NCI-H2227 treated with DMSO at 0.1 percent for 48 hours (cell line): ENCODE results near the gene ANKRD45.
"Not testable (repeated sequence)": the region's sequence is repeated elsewhere in the genome, so short reads cannot be mapped to it uniquely, and the experiment has no call there.

Experiments used
- DNase-seq: peaks from one replicate; lab custom pipeline; 2025; lab: John Stamatoyannopoulos, UW

The ANKRD45 gene

GRCh38 chr1:173642450-173643139, 27.1 kb downstream of the ANKRD45 start:
- DNase-seq, result not testable (repeated sequence)

DNA sequence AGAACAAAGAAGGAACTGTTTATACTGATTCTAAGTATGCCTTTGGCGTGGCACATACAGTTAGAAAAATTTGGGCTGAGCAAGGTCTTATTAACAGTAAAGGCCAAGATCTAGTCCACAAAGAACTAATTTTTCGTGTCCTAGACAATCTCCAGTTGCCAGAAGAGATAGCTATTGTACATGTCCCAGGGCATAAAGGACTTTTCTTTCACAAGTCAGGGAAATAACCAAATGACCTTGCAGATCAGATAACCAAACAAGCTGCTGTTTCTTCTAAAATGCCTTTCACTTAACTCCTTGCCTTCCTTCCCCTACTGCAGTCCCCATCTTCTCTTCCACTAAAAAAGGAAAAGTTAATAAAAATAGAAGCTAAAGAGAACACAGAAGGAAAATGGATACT, 30.5 kb downstream of the ANKRD45 start:
- DNase-seq, result no peak

DNA sequence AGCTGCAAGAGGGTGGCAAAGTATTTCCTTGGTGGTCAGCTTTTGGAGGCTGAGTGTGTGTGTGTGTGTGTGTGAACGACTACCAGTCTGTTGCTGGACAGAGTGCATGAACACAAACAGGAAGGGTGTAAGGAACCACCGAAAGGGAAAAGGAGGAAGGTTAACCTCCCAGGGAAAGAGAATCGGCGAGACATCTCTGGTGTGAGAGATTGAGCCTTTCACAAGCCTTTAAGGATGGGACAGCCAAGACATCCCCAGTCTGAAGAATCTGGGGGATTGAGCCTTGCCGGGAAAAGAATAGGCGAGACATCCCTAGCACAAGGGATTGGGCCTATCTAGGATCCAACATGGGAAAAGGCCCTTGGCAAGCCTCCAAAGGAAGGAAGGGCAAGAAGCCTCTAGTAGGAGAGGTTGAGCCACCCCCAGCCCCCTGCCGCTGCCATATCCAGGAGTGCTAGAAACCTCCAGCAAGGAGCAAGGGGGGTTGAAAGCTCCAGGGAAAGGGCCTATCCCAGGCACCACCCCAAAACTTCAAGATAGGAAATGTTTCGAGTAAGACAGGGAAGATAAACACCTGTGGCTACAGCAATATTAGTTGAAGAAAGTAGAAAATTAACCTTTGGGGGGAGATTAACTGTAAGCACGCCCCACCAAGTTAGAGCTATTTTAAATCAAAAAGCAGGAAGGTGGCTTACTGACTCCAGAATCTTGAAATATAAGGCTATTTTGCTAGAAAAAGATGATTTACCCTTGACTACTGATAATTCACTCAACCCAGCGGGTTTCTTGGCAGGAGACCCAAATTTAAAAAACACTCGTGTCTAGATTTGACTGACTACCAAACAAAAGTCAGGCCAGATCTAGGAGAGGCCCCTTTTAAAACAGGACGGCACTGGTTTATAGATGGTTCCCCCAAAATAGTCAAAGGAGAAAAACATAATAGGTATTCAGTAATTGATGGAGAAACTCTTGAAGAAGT, 31.3 kb downstream of the ANKRD45 start:
- no peak for DNase-seq

GRCh38 chr1:173637236-173638042, 32.2 kb downstream of the ANKRD45 start:
- not testable (repeated sequence) for DNase-seq

GRCh38 chr1:173635116-173635515, 34.5 kb downstream of the ANKRD45 start, which contains the start of gene TEX50:
TEX50 (plus strand) TSS chr1:173635338; CDS start chr1:173635522, 184 bp downstream.
- no peak for DNase-seq

DNA sequence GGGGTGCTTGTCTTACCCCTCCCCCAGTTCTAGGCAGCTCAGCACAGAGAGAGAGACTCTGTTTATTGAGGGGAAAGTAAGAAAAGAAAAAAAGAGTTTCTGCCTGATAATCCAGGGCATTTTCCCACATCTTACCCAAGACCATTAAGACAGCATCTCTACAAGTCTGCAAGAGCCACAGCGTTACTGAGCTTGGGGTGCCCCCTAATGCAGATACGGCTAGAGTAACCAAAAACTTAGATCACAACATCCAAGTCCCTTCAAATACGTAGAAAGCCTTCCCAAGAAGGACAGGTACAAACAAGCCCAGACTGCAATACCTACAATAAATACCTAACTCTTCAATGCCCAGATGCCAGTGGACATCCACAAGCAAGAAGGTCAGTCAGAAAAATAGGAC, 40.8 kb downstream of the ANKRD45 start:
- no peak for DNase-seq

GRCh38 chr1:173627269-173627668, 42.4 kb downstream of the ANKRD45 start:
- no peak for DNase-seq

DNA sequence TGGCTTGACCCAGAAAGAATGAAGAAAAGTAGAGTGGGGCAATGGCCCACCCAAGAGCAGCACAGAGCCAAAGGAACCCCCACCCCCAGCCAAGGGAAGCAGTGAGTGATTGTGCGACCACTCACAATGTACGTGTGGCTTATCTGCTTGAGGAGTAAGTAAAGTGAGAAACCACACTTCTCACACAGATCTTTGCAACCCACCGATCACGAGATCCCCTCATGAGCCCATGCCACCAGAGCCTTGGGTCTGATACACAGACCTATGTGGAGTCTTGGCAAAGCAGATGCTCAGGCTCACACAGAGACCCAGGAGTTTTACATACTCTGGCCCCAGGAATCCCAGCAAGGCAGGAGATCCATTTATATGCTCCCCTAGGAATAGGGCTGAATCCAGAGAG, 52.8 kb downstream of the ANKRD45 start:
- no peak for DNase-seq

DNA sequence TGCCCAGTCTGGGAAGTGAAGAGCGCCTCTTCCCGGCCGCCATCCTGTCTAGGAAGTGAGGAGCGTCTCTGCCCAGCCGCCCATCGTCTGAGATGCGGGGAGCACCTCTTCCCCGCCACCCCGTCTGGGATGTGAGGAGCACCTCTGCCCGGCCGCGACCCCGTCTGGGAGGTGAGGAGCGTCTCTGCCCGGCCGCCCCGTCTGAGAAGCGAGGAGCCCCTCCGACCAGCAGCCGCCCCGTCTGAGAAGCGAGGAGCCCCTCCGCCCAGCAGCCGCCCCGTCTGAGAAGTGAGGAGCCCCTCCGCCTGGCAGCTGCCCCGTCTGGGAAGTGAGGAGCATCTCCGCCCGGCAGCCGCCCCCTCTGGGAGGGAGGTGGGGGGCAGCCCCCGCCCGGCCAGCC, 56.6 kb downstream of the ANKRD45 start:
- DNase-seq, result not testable (repeated sequence)

DNA sequence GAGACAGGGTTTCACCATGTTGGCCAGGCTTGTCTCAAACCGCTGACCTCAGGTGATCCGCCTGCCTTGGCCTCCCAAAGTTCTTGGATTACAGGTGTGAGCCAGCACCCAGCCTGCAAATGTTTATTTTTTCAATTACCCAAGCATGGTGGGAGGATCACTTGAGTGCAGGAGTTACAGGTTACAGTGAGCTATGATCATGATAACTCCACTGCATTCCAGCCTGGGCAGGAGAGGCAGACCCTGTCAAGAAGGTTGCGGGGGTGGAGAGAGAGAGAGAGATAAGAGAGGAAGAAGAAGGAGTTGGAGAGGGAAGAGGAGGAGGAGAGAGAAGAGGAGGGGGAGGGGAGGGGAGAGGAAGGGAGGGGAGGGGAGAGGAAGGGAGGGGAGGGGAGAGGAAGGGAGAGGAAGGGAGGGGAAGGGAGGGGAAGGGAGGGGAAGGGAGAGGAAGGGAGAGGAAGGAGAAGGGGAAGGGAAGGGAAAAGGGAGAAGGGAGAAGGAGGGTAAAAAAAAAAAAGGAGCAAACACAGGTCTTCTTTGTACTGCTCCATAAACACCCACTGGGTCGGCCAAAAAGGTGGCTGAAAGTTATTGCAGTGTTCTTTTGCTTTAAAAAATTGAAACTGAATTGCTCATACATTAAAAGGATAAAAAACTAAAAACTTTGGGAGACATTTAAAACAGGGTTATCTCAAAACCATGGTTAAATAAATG, 61.0 kb downstream of the ANKRD45 start:
- no peak for DNase-seq

DNA sequence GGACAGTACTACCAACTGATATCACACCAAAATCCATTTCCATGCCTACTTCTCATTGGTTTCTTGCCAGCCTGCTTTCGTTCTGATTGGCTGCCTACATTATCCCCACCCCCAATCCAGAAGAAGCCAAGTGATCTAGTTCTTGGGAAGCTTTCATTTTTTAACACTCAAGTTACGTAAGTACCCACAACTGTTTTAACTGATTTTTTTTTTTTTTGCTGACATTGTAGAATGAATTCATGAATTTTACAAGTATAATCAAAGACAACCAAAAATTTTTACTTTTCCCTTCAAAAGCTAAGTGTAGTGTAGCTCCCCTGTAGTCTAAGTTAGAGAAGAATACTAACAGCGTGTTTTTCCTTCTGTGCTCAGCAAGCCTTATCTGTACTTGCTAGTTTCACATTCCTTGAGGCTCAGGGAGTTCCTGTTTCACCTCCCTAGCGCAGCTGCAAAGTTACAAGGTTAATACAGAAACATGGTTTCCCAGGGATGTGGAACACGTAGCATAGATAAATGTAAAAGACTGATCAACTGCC, 66.5 kb downstream of the ANKRD45 start, which contains the start of gene SLC9C2:
Gene SLC9C2, minus strand, starts transcription at position 17 of the 536 bp plus-strand sequence. CDS start 1,296 bp downstream, outside the sequence.
- DNase-seq, result no peak

DNA sequence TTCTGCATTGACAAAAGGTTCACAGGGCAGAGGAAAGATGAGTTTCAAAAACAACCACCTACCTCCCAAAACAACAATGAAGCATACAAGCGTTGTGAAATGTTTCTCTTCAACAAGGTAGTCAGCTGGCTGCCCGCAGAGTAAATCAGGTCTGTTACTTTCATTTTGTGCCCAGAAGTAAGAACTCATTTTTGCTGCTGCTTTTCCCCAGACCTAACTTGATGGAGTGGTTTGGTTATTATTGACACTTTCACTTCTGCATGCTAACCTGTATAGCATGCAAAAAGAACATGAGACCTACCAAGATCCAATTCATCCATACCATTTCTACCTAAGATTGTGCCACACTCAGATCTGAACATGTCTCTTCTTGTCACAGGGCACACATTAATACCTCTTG, 68.1 kb downstream of the ANKRD45 start:
- DNase-seq, result no peak

DNA sequence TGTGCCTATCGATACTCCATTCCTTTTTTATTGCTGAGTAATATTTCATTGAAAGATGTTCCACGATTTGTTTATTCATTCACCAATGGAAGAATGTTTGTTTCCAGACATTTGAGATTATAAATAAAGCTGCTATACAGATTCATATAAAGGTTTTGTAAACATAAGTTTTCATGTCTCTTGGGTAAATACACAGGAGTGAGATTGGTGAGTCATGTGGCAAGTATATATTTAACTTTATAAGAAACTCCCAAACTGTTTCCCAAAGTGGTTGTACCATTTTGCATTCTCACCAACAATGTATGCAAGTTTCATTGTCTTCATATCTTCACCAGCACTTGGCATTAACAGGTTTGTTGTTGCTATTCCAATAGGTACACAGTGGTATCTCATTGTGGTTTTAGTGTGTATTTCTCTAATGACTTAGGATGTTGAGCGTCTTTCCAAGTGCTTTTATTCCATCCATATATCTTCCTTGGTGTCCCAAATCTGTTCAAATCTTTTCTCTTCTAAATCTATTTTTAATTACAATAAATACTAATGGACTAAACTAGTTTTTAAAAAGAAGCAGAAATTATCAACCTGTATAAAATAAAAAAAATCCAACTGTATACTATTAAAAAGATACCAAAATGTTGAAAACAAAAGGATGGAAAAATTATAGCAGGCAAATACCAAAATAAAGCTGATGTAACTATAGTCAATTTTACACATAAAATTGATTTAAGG, 73.4 kb downstream of the ANKRD45 start:
- no peak for DNase-seq

DNA sequence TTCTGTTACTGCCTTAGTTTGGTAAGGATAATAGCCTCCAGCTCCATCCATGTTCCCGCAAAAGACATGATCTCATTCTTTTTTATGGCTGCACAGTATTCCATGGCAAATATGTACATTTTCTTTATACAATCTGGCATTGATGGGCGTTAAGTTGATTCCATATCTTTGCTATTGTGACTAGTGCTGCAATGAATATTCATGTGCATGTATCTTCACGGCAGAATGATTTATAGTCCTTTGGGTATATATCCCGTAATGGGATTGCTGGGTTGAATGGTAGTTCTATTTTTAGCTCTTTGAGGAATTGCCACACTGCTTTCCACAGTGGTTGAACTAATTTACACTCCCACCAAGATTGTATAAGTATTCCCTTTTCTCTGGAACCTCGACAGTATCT, 78.5 kb downstream of the ANKRD45 start:
- not testable (repeated sequence) for DNase-seq

DNA sequence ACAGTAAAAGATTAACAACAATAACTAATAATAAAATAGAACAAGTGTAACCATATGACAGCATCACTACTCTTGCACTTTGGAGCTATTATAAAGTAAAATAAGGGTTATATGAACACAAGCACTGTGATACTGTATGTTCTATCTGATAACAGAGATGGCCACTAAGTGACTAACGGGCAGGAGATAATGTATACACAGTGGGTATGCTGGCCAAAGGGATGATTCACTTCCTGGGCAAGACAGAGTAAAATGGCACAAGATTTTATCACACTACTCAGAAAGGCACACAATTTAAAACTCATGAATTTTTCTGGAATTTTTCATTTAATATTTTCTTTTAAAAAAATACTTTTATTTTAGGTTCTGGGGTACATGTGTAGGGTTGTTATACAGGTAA, 79.1 kb downstream of the ANKRD45 start:
- DNase-seq, result no peak

DNA sequence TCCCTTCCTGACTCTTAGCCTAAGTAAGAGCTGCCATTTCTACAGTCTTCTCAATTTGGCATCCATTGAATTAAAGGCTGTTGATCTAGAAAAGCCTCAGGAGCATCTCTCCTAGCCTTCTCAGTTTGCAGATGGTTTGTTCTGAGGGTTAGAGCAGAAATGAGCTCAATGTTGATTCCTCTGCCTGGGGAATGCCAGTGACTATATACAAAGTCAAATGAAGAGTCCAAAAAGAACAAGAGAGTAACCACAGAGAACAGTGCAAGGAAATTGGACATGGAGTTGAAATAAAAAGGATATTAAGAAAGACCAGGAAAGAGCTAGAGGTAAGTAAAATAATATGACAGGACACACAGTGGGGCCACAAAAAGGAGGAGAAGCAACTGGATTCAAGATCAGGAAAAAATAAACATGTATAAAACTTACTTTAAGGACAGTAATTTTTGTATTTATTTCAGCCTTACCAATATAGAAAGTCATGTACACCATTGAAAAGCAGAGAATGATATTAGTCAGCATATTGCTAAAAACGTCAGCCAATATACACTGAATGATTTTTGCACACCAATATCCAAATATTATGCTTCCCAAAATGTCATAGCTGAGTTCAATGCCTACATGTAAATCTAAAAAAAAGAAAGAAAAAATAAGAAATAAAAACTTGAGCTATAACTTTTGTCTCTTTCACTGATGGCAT, 88.1 kb downstream of the ANKRD45 start:
- no peak for DNase-seq

DNA sequence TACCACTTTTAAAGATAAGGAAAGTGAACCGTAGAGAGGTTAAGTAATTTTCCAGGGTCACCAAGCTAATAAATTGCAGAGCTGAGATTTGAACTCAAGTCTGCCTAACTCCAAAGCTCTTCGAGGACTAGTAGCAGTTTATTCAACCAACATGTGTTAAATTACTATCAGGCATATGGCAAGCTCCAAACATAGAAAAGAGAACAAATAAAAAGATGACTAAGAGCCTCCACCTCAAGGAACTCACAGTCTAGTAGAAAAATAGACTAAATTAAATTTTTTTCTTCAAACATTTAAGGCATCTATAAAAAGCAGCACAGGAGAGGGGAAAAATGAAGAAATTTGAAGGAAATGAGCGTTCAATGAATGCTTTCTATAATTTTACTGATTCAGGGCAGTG, 89.0 kb downstream of the ANKRD45 start:
- no peak for DNase-seq

DNA sequence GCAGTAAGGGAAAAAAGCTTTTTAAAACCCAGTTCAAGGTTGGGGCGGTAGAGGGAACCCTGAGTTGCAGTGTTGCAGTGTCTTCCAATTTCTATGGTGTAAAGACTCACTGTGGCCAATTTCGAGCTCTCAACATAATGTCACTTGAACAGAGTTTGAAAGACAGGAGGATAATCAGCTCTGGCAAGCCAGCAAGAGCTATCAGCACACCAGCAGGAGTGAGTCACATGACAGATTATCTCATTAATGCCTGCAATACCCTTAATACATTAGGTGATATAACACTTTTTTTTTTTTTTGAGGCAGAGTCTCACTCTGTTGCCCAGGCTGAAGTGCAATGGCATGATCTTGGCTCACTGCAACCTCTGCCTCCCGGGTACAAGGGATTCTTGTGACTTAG, 89.6 kb downstream of the ANKRD45 start:
- DNase-seq, result no peak

GRCh38 chr1:173573596-173573995, 96.1 kb downstream of the ANKRD45 start:
- no peak for DNase-seq
